HepG2 (cell line): Measurements from ENCODE around the gene CGNL1. TPM values are rescaled to one million over a fixed set of nuclear protein-coding genes. Genes with fewer than 3 reads are reported as not detected.

Experiments used
- ATAC-seq: fragments of 200-7000 bp; cut with Tn5 transposase; 3 replicates; pipeline ENCODE4 v1.9.1; 2020; ENCODE audit warnings: mild to moderate bottlenecking, moderate library complexity
- BruUV-seq: library from RNA; stranded (reverse); fragments of 400-500 nt; replicated peaks from 2 replicates; lab custom pipeline; 2021; lab: Mats Ljungman, UMichigan
- CTCF ChIA-PET: fragments of 300-600 bp; formaldehyde crosslinking; extraction: SDS; loops from one replicate; lab custom pipeline; 2021; ENCODE audit warnings: low total read pairs, inconsistent platforms, low intra/inter-chr PET ratio; lab: Yijun Ruan, JAX
- POLR2A ChIA-PET: fragments of 350-600 bp; sonication (Branson Sonifier 250); formaldehyde crosslinking; loops from one replicate; lab custom pipeline; 2020; ENCODE audit warnings: antibody characterized with exemption, inconsistent platforms; lab: Yijun Ruan, JAX
- DNase-seq: peaks from one replicate; pipeline ENCODE4 v3.0.0-alpha.2; 2015; ENCODE audit warnings: low spot score
- FAIRE-seq: peaks from 3 replicates; lab custom pipeline; 2011; peaks lifted over from hg19 to GRCh38; lab: Jason Lieb, UNC
- H2AFZ ChIP-seq: one replicate; pipeline ENCODE4 v1.6.1; 2011; ENCODE audit warnings: low read length, inconsistent platforms
- H3K27ac ChIP-seq: fragments of 300-600 bp; 3 replicates; pipeline ENCODE4 v1.8.0; 2011; ENCODE audit warnings: mixed run types, mild to moderate bottlenecking, mixed read lengths, low read length, inconsistent platforms; ENCODE audit not compliant: insufficient read depth; ENCODE audit errors: extremely low read length
- H3K27me3 ChIP-seq, 2 experiments: fragments of 200-600 bp in 1 of 2; 2 replicates in 1 of 2; 3 replicates in 1 of 2; pipeline versions ENCODE4 v1.6.0 to v1.8.0; 2011; ENCODE audit warnings: low read length in 2 of 2, mild to moderate bottlenecking in 2 of 2, moderate library complexity in 2 of 2, inconsistent platforms in 1 of 2; ENCODE audit not compliant: insufficient read depth in 2 of 2, control insufficient read depth in 1 of 2
- H3K36me3 ChIP-seq, 2 experiments: fragments of 200-600 bp in 1 of 2; replicated peaks in 1 of 2; 2 replicates in 1 of 2; 3 replicates in 1 of 2; pipeline versions ENCODE4 v1.5.1 to v1.8.0; 2011; ENCODE audit warnings: low read length in 2 of 2, inconsistent platforms in 1 of 2; ENCODE audit not compliant: insufficient read depth in 2 of 2, control insufficient read depth in 1 of 2
- H3K4me1 ChIP-seq: 2 replicates; pipeline ENCODE4 v1.5.1; 2012; ENCODE audit warnings: low read length, inconsistent platforms; ENCODE audit not compliant: insufficient read depth
- H3K4me2 ChIP-seq: 2 replicates; pipeline ENCODE4 v1.6.0; 2011; ENCODE audit warnings: low read depth, low read length, inconsistent platforms
- H3K4me3 ChIP-seq, 3 experiments: fragments of 200-600 bp in 1 of 3; sonication (generic), shearing (Covaris generic) in 1 of 3; replicated peaks in 1 of 3; 2 replicates each; pipeline ENCODE4 v1.5.1; 2011 to 2016; ENCODE audit warnings: low read length in 3 of 3, inconsistent platforms in 2 of 3, low read depth in 2 of 3, mild to moderate bottlenecking in 2 of 3, control low read depth in 1 of 3, mixed read lengths in 1 of 3; ENCODE audit not compliant: insufficient read depth in 1 of 3
- H3K79me2 ChIP-seq: one replicate; pipeline ENCODE4 v1.6.1; 2011; ENCODE audit warnings: low read length, inconsistent platforms; ENCODE audit not compliant: insufficient read depth
- H3K9ac ChIP-seq: 2 replicates; pipeline ENCODE4 v1.6.0; 2011; ENCODE audit warnings: mild to moderate bottlenecking, low read depth, low read length, inconsistent platforms; ENCODE audit not compliant: insufficient read depth
- H3K9me3 ChIP-seq: 2 replicates; pipeline ENCODE4 v1.5.1; 2012; ENCODE audit warnings: mild to moderate bottlenecking, low read length
- H4K20me1 ChIP-seq: 2 replicates; pipeline ENCODE4 v1.6.0; 2011; ENCODE audit warnings: inconsistent platforms, mild to moderate bottlenecking, low read length, moderate library complexity; ENCODE audit not compliant: insufficient read depth
- FOSL2 ChIP-seq: sonication (generic); formaldehyde crosslinking; IDR thresholded peaks from 2 replicates; pipeline ENCODE4 v1.4.0; 2020; ENCODE audit warnings: missing genetic modification reagents
- THAP9 ChIP-seq: sonication (generic); formaldehyde crosslinking; IDR thresholded peaks from 2 replicates; pipeline ENCODE4; 2020; ENCODE audit warnings: missing genetic modification reagents, mild to moderate bottlenecking, borderline replicate concordance
- ZKSCAN5 ChIP-seq: sonication (generic); formaldehyde crosslinking; IDR thresholded peaks from 2 replicates; pipeline ENCODE4 v1.5.1; 2020; ENCODE audit warnings: mild to moderate bottlenecking, missing genetic modification reagents
- ZNF142 ChIP-seq: sonication (generic); formaldehyde crosslinking; IDR thresholded peaks from 2 replicates; pipeline ENCODE4 v1.4.0; 2020; ENCODE audit warnings: missing genetic modification reagents
- ZNF44 ChIP-seq: sonication (generic); formaldehyde crosslinking; IDR thresholded peaks from 2 replicates; pipeline ENCODE4 v1.5.1; 2020; ENCODE audit warnings: mild to moderate bottlenecking, missing genetic modification reagents
- ZNF780A ChIP-seq: sonication (generic); formaldehyde crosslinking; IDR thresholded peaks from 2 replicates; pipeline ENCODE4 v1.8.0; 2022; ENCODE audit warnings: mild to moderate bottlenecking, missing genetic modification reagents, moderate library complexity
- ZZZ3 ChIP-seq: sonication (generic); formaldehyde crosslinking; IDR thresholded peaks from 2 replicates; pipeline ENCODE4 v1.4.0; 2020; ENCODE audit warnings: missing genetic modification reagents, mild to moderate bottlenecking, borderline replicate concordance
- WGBS: methylation state at CpG from one replicate; pipeline ENCODE4 v1.1.6; 2017; ENCODE audit warnings: low lambda C conversion rate; 5-methylcytosine and 5-hydroxymethylcytosine counted together
- in situ Hi-C: cut with HindIII; loops from 2 replicates; pipeline ENCODE4 v1.10.0; 2017; ENCODE audit warnings: low pct_unique_long_range_greater_than_20kb; ENCODE audit not compliant: extremely low pct_ligation_motif_present
- intact Hi-C: fragments of 100-400 bp; cut with micrococcal nuclease; formaldehyde crosslinking; loops from one replicate; pipeline ENCODE4 v1.10.0; 2022; ENCODE audit not compliant: unreplicated experiment
- polyA plus RNA-seq, 8 experiments: library from polyadenylated mRNA; depleted of rRNA in 3 of 8; stranded (reverse) in 7 of 8; unstranded in 1 of 8; fragments of >200 nt; fragmentation: Illumina TruSeq in 4 of 8; extraction: Trizol in 4 of 8; gene quantifications; 2 replicates each; pipeline versions ENCODE4 v1.2.1 to v1.2.3, GENCODE V29; 2011 to 2016; ENCODE audit warnings: low read depth in 4 of 8, missing spikeins in 1 of 8, mixed read lengths in 1 of 8; ENCODE audit not compliant: insufficient read depth in 1 of 8
- total RNA-seq, 5 experiments: library from RNA; depleted of rRNA; stranded (reverse); fragments of >200 nt; fragmentation: Illumina TruSeq; extraction: Trizol; gene quantifications; 2 replicates each; pipeline ENCODE4 v1.2.3, GENCODE V29; 2016; ENCODE audit warnings: low read depth in 1 of 5
- TF ChIP-seq, protein P1 (sequence below): sonication (generic); formaldehyde crosslinking; IDR thresholded peaks from 2 replicates; pipeline ENCODE4 v1.9.0; 2021; ENCODE audit warnings: missing genetic modification reagents, borderline replicate concordance

CGNL1 gene
- total and polyA plus RNA-seq, 2 of the 13 experiments (the other 11 are each of a cell fraction or from before 2014, with no cell fraction given) = 5.6 to 15.6 TPM

DNA sequence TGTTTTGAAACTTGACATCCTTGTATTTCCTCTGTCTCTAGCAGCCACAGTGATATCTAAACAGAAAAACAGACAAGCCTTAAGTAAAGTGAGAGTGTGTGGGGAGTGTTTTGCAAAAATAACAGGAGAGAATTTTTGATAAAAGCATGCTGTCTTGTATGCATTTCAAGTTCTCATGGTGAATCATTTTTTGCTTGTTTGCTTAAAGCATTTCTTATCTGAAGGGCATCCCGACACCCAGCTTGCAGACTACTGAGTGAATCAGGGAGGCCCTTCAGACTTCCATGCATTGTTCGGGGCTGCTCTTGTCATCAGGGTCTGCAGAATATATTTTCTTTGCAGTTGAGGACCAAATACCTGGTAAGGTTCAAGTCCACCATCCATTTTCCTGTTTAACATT is 8.5 kb downstream of the CGNL1 start:
- Histone ChIP-seq H3K27me3 (no peaks in the 10 kb centered on the region), H4K20me1 (no peaks in the 10 kb centered on the region), H3K4me3 (no peak overlapping the region), H2AFZ (no peak overlapping the region), H3K36me3 (no peaks in the 10 kb centered on the region), H3K9me3 (no peaks in the 10 kb centered on the region), H3K9ac (no peak overlapping the region), H3K27ac (no peak overlapping the region), H3K4me2 (no peak overlapping the region), H3K4me1 (peaks cover 64% of the 10 kb centered on the region), H3K79me2 (peaks cover 17% of the 10 kb centered on the region)
- 86% methylated on average over 2 of the region's 2 CpGs for WGBS
- TF ChIP-seq ZNF44 (CRISPR knock-in tag) = no peak
- peak; percentile 37; the same call in 1 of the 2 replicates for TF ChIP-seq FOSL2 (CRISPR knock-in tag)
- CTCF ChIA-PET = no interaction called here
- intact Hi-C loops = no loop called here
- FAIRE-seq = no peak
- ATAC-seq = no peak
- POLR2A ChIA-PET = no interaction called here
- DNase-seq = peak; percentile 44
- in situ Hi-C loops = no loop called here
- BruUV-seq = no TSS peak

GRCh38 chr15:57385923-57386390 is 9.7 kb downstream of the CGNL1 start:
- ChIA-PET POLR2A (interaction anchor here (1.4 kb wide), 1 partner anchor 9 kb away, joined by 3 read pairs; no protein-coding TSS in a partner anchor), CTCF (no interaction called here)
- no peak overlapping the region for H3K4me2 ChIP-seq
- no peaks in the 10 kb centered on the region for H4K20me1 ChIP-seq
- DNase-seq (no peak), ATAC-seq (no peak), FAIRE-seq (no peak)
- whole genome bisulfite sequencing = 94% methylated on average over 7 of the region's 7 CpGs
- no peaks in the 10 kb centered on the region for H3K9me3 ChIP-seq
- H3K4me1 ChIP-seq = peaks cover 63% of the 10 kb centered on the region
- in situ Hi-C loops (no loop called here), intact Hi-C loops (no loop called here)
- no TSS peak for BruUV-seq
- H3K79me2 ChIP-seq = peaks cover 20% of the 10 kb centered on the region
- no peaks in the 10 kb centered on the region for H3K27me3 ChIP-seq
- no peak overlapping the region for H3K4me3 ChIP-seq
- no peak overlapping the region for H3K9ac ChIP-seq
- H3K36me3 ChIP-seq = no peaks in the 10 kb centered on the region
- no peak overlapping the region for H2AFZ ChIP-seq
- no peak overlapping the region for H3K27ac ChIP-seq
- TF ChIP-seq ZZZ3 (CRISPR knock-in tag) (no peak), ZNF142 (CRISPR knock-in tag) (no peak), ZKSCAN5 (CRISPR knock-in tag) (no peak), THAP9 (CRISPR knock-in tag) (no peak), ZNF780A (CRISPR knock-in tag) (no peak)
- TF ChIP-seq, protein P1, sequence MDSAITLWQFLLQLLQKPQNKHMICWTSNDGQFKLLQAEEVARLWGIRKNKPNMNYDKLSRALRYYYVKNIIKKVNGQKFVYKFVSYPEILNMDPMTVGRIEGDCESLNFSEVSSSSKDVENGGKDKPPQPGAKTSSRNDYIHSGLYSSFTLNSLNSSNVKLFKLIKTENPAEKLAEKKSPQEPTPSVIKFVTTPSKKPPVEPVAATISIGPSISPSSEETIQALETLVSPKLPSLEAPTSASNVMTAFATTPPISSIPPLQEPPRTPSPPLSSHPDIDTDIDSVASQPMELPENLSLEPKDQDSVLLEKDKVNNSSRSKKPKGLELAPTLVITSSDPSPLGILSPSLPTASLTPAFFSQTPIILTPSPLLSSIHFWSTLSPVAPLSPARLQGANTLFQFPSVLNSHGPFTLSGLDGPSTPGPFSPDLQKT (CRISPR knock-in tag) = no peak
